RWPE2 (cell line): ENCODE measurements around the gene C1orf174.

Experiments
- ATAC-seq: fragments of 200-7000 bp; cut with Tn5 transposase; 3 replicates; pipeline ENCODE4 v1.9.1; 2021; ENCODE audit warnings: low read depth
- DNase-seq: peaks from one replicate; pipeline ENCODE4 v3.0.0-alpha.2; 2020; ENCODE audit warnings: low spot score
- H3K27ac ChIP-seq: fragments of 450-650 bp; 2 replicates; pipeline ENCODE4 v1.5.1; 2017; ENCODE audit warnings: mild to moderate bottlenecking; ENCODE audit not compliant: poor library complexity, severe bottlenecking
- H3K27me3 ChIP-seq: fragments of 250-450 bp; sonication (Bioruptor Pico); 2 replicates; pipeline ENCODE4 v1.5.1; 2021; ENCODE audit warnings: mild to moderate bottlenecking, moderate library complexity; ENCODE audit not compliant: insufficient read depth, poor library complexity, severe bottlenecking
- H3K36me3 ChIP-seq: fragments of 250-450 bp; sonication (Bioruptor Pico); 2 replicates; pipeline ENCODE4 v1.5.1; 2020; ENCODE audit warnings: low read depth, mild to moderate bottlenecking, moderate library complexity
- H3K4me1 ChIP-seq: fragments of 250-450 bp; sonication (Bioruptor Pico); 2 replicates; pipeline ENCODE4 v1.5.1; 2021; ENCODE audit warnings: mild to moderate bottlenecking, moderate library complexity; ENCODE audit not compliant: insufficient read depth, poor library complexity, severe bottlenecking
- H3K4me3 ChIP-seq: fragments of 250-450 bp; sonication (Bioruptor Pico); 2 replicates; pipeline ENCODE4 v1.5.1; 2021; ENCODE audit warnings: mild to moderate bottlenecking, moderate library complexity; ENCODE audit not compliant: severe bottlenecking
- H3K9me3 ChIP-seq: fragments of 250-450 bp; sonication (Bioruptor Pico); 2 replicates; pipeline ENCODE4 v1.5.1; 2021; ENCODE audit warnings: mild to moderate bottlenecking, moderate library complexity; ENCODE audit not compliant: severe bottlenecking
- TF ChIP-seq, protein P1 (sequence below): fragments of 450-650 bp; IDR thresholded peaks from one replicate; pipeline ENCODE4 v1.5.1; 2017; ENCODE audit warnings: mild to moderate bottlenecking, moderate library complexity; ENCODE audit not compliant: poor library complexity, severe bottlenecking

The C1orf174 gene

DNA sequence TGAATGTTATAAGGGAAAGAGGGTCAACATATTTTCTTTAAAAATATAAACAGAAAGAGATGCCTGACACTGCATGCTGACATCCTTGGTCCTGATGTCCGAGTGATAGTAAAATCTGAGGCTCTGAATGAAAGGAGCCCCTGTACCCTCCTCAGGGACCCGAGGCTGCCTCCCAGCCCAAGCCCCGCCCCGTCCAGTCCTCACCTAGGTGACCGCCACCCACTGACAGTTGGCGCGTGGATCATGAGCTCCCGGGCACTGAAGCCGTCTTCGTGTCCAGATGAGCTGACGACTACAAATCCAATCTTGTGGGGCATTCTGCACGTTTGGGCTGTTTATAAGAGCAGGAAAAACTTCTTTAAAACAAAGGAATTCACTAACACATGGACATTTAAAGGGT is 48.0 kb downstream of the C1orf174 start:
- Histone ChIP-seq H3K27ac (no peak overlapping the region), H3K36me3 (peaks cover 19% of the 10 kb centered on the region), H3K4me1 (no peaks in the 10 kb centered on the region), H3K9me3 (no peaks in the 10 kb centered on the region), H3K27me3 (no peaks in the 10 kb centered on the region), H3K4me3 (no peak overlapping the region)
- DNase-seq (no peak), ATAC-seq (no peak)
- TF ChIP-seq, protein P1, sequence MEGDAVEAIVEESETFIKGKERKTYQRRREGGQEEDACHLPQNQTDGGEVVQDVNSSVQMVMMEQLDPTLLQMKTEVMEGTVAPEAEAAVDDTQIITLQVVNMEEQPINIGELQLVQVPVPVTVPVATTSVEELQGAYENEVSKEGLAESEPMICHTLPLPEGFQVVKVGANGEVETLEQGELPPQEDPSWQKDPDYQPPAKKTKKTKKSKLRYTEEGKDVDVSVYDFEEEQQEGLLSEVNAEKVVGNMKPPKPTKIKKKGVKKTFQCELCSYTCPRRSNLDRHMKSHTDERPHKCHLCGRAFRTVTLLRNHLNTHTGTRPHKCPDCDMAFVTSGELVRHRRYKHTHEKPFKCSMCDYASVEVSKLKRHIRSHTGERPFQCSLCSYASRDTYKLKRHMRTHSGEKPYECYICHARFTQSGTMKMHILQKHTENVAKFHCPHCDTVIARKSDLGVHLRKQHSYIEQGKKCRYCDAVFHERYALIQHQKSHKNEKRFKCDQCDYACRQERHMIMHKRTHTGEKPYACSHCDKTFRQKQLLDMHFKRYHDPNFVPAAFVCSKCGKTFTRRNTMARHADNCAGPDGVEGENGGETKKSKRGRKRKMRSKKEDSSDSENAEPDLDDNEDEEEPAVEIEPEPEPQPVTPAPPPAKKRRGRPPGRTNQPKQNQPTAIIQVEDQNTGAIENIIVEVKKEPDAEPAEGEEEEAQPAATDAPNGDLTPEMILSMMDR: no peak

DNA sequence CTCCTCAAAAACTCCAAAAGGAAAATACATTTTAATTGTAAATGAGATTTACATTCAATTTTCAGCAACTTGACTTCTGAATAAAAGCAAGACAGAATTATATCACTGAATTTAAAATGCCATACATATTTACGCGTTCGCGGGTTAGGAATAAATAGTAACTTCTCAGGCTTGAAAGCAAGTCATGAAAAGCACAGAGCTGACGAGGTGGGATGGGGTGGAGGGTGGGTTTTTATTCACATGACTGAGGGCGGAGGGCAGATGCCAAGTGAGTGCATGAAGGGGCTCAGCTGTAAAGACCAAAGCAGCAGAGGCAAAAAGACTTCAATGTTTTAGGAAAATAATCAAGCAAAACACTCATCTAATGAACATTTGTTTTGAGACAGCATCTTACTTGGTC is 48.8 kb downstream of the C1orf174 start:
- no peaks in the 10 kb centered on the region for H3K9me3 ChIP-seq
- H3K4me3 ChIP-seq: no peak overlapping the region
- no peaks in the 10 kb centered on the region for H3K27me3 ChIP-seq
- peaks cover 26% of the 10 kb centered on the region for H3K36me3 ChIP-seq
- TF ChIP-seq, protein P1: no peak
- no peak overlapping the region for H3K27ac ChIP-seq
- no peak for ATAC-seq
- DNase-seq: no peak
- no peaks in the 10 kb centered on the region for H3K4me1 ChIP-seq

DNA sequence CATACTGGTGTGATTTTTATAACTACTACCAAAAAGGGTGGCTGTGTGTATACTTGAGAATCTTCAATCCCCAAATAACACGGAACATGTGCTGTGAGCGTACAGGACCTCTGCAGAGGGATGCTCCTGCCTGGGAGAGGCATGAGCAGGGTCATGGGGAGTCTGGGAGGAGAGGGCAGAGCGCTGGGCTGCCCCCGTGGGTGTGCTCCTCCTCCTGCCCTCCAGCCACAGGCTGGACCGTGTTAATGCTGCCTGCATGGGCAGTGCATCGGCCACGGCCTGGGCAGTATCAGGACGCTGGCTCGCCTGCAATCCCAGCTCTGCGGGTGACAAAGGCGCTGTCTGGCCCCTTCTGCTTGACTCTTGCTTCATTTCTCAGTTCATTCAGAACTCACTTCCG is 49.2 kb downstream of the C1orf174 start:
- H3K27me3 ChIP-seq: no peaks in the 10 kb centered on the region
- no peak overlapping the region for H3K4me3 ChIP-seq
- H3K36me3 ChIP-seq: peaks cover 26% of the 10 kb centered on the region
- TF ChIP-seq, protein P1: no peak
- ATAC-seq: no peak
- no peak overlapping the region for H3K27ac ChIP-seq
- no peaks in the 10 kb centered on the region for H3K4me1 ChIP-seq
- DNase-seq: no peak
- H3K9me3 ChIP-seq: no peaks in the 10 kb centered on the region

DNA sequence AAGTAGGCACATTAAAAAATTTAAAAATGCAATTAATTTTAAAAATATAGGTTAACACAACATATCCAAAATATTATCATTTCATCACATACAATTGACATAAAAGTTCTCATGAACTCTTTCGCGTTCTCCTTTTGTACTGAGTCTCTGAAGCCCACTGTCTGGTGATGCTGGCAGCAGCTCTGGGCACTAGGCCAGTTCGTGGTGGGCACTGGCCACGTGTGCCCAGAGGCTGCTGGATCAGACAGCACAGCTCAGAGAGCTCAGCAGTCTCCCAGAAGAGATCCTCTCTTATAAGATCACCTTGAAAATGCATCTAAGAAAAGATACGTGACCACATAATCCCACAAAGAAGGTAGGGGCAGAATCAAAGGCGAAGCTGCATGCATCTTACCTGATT is 53.0 kb downstream of the C1orf174 start:
- no peak overlapping the region for H3K27ac ChIP-seq
- H3K36me3 ChIP-seq: peaks cover 46% of the 10 kb centered on the region
- H3K9me3 ChIP-seq: no peaks in the 10 kb centered on the region
- no peaks in the 10 kb centered on the region for H3K27me3 ChIP-seq
- no peak overlapping the region for H3K4me3 ChIP-seq
- no peak for DNase-seq
- H3K4me1 ChIP-seq: no peaks in the 10 kb centered on the region
- ATAC-seq: no peak
- TF ChIP-seq, protein P1: no peak

DNA sequence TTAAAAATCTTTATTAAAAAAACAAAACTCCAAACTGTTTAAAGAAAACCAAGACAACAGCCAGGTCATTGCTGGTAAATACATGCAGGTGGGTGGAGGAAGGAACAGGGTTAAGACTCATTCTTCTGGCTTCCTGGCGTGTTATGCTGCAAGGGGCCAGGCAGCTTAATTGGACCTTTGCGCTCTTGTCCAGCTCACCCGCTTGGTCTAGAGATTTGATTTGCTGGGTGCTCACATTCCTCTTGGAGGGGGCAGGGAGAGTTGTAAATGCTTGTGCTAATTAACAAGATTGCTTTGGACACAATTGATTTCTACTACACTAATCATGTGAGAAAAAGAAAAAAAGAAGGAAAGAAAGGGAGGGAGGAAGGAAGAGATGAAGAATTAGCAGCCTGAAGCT is 53.5 kb downstream of the C1orf174 start:
- DNase-seq: no peak
- H3K27me3 ChIP-seq: no peaks in the 10 kb centered on the region
- H3K9me3 ChIP-seq: no peaks in the 10 kb centered on the region
- H3K36me3 ChIP-seq: peaks cover 48% of the 10 kb centered on the region
- H3K4me3 ChIP-seq: no peak overlapping the region
- ATAC-seq: no peak
- TF ChIP-seq, protein P1: no peak
- no peaks in the 10 kb centered on the region for H3K4me1 ChIP-seq
- H3K27ac ChIP-seq: no peak overlapping the region
